OCI-LY7 (cell line): Measurements from ENCODE around the gene SUMO4.

Source experiments
- CTCF ChIP-seq: fragments of 200-600 bp; sonication (generic); conservative IDR thresholded peaks from 2 replicates; pipeline ENCODE4 v1.5.1; 2014; ENCODE audit warnings: mild to moderate bottlenecking, antibody characterized with exemption, low read length, moderate library complexity, mixed read lengths
- EZH2phosphoT487 ChIP-seq: fragments of 200-600 bp; sonication (generic); IDR thresholded peaks from 2 replicates; pipeline ENCODE4 v1.6.1; 2018; ENCODE audit warnings: low read depth, borderline replicate concordance, mild to moderate bottlenecking, mixed run types, antibody characterized with exemption, low read length, moderate library complexity, mixed read lengths

GRCh38 chr6:149435919-149436586, 36.0 kb downstream of the SUMO4 start:
- no peak for TF ChIP-seq CTCF
- no peak for TF ChIP-seq EZH2phosphoT487
